ENCODE results near the gene FGD5.

The FGD5 gene

GRCh38 chr3:14841836-14842235 lies 23.1 kb downstream of the FGD5 start:
- TF ChIP-seq CTCF (IDR thresholded peaks at IDR 0.05; ENCODE audit: low read depth, low read length), result no peak
- DNase-seq (ENCODE audit: low read depth in 2 of 2), result no peak
- no peak overlapping the region for H3K4me3 ChIP-seq (replicated peaks in 1 of 2; ENCODE audit: low read depth in 2 of 2, low read length in 2 of 2)

- DNase-seq (ENCODE audit: low read depth in 2 of 2), result no peak
- no peak overlapping the region for H3K4me3 ChIP-seq (replicated peaks in 1 of 2; ENCODE audit: low read depth in 2 of 2, low read length in 2 of 2)
- TF ChIP-seq CTCF (IDR thresholded peaks at IDR 0.05; ENCODE audit: low read depth, low read length), result no peak
Measured at GRCh38 chr3:14842277-14842676, 23.5 kb downstream of the FGD5 start.

GRCh38 chr3:14843321-14843720 lies 24.6 kb downstream of the FGD5 start:
- TF ChIP-seq CTCF (IDR thresholded peaks at IDR 0.05; ENCODE audit: low read depth, low read length), result no peak
- H3K4me3 ChIP-seq (replicated peaks in 1 of 2; ENCODE audit: low read depth in 2 of 2, low read length in 2 of 2), result no peak overlapping the region
- DNase-seq (ENCODE audit: low read depth in 2 of 2), result no peak

- TF ChIP-seq CTCF (IDR thresholded peaks at IDR 0.05; ENCODE audit: low read depth, low read length), result no peak
- no peak overlapping the region for H3K4me3 ChIP-seq (replicated peaks in 1 of 2; ENCODE audit: low read depth in 2 of 2, low read length in 2 of 2)
- DNase-seq (ENCODE audit: low read depth in 2 of 2), result no peak
Measured at GRCh38 chr3:14844386-14845170, 25.8 kb downstream of the FGD5 start.

- no peak for TF ChIP-seq CTCF (IDR thresholded peaks at IDR 0.05; ENCODE audit: low read depth, low read length)
Measured at GRCh38 chr3:14845180-14845579, 26.4 kb downstream of the FGD5 start.

GRCh38 chr3:14845826-14846225 lies 27.1 kb downstream of the FGD5 start:
- no peak for DNase-seq (ENCODE audit: low read depth in 2 of 2)
- TF ChIP-seq CTCF (IDR thresholded peaks at IDR 0.05; ENCODE audit: low read depth, low read length), result no peak
- no peak overlapping the region for H3K4me3 ChIP-seq (replicated peaks in 1 of 2; ENCODE audit: low read depth in 2 of 2, low read length in 2 of 2)

More at GRCh38 chr3:14845180-14845579, 26.4 kb downstream of the FGD5 start:
- DNase-seq (ENCODE audit: low read depth in 2 of 2), result no peak
- H3K4me3 ChIP-seq (replicated peaks in 1 of 2; ENCODE audit: low read depth in 2 of 2, low read length in 2 of 2), result no peak overlapping the region
